Activated B cell treated with CpG ODN at 0.5 μM for 24 hours (primary cell): ENCODE measurements around the gene DEPP1. TPM values are rescaled to one million over a fixed set of nuclear protein-coding genes. Genes with fewer than 3 reads are reported as not detected.

Experiments used
- ATAC-seq: fragments of 200-7000 bp; cut with Tn5 transposase; one replicate; pipeline ENCODE4 v1.10.0; 2021; ENCODE audit warnings: low read depth, mild to moderate bottlenecking, moderate library complexity
- CTCF ChIA-PET: fragments of 350-600 bp; sonication (Branson Sonifier 250); formaldehyde crosslinking; loops from one replicate; lab custom pipeline; 2021; ENCODE audit warnings: antibody characterized with exemption; lab: Charles Lee
- POLR2A ChIA-PET: fragments of 350-600 bp; sonication (Branson Sonifier 250); formaldehyde crosslinking; loops from one replicate; lab custom pipeline; 2021; ENCODE audit warnings: antibody characterized with exemption; lab: Charles Lee
- DNase-seq: peaks from one replicate; pipeline ENCODE4 v3.0.0; 2022
- H3K27ac Mint-ChIP-seq: one replicate; pipeline ENCODE4 v1.8.0; 2020; ENCODE audit warnings: mixed read lengths
- H3K27me3 Mint-ChIP-seq: one replicate; pipeline ENCODE4 v1.8.0; 2021; ENCODE audit warnings: mixed read lengths
- H3K36me3 Mint-ChIP-seq: one replicate; pipeline ENCODE4 v1.8.0; 2021; ENCODE audit warnings: low read depth, mixed read lengths
- H3K4me1 Mint-ChIP-seq: one replicate; pipeline ENCODE4 v1.8.0; 2021; ENCODE audit warnings: mixed read lengths
- H3K4me3 Mint-ChIP-seq: one replicate; pipeline ENCODE4 v1.8.0; 2020; ENCODE audit warnings: mild to moderate bottlenecking, mixed read lengths
- H3K9me3 Mint-ChIP-seq: one replicate; pipeline ENCODE4 v1.8.0; 2020; ENCODE audit warnings: mixed read lengths
- intact Hi-C: fragments of 100-400 bp; cut with micrococcal nuclease; formaldehyde crosslinking; loops from one replicate; pipeline ENCODE4 v1.15.1; 2024
- total RNA-seq: library from RNA; stranded (reverse); gene quantifications from 2 replicates; pipeline ENCODE4 v1.2.3, GENCODE V29; 2022
- TF ChIP-seq, protein P1 (sequence below): fragments of 200-600 bp; IDR thresholded peaks from one replicate; pipeline ENCODE4 v1.8.0; 2022; ENCODE audit warnings: antibody characterized with exemption, mild to moderate bottlenecking

DEPP1 gene
- total RNA-seq, 1 donor from 2014 or later, result 0.11 TPM

DNA sequence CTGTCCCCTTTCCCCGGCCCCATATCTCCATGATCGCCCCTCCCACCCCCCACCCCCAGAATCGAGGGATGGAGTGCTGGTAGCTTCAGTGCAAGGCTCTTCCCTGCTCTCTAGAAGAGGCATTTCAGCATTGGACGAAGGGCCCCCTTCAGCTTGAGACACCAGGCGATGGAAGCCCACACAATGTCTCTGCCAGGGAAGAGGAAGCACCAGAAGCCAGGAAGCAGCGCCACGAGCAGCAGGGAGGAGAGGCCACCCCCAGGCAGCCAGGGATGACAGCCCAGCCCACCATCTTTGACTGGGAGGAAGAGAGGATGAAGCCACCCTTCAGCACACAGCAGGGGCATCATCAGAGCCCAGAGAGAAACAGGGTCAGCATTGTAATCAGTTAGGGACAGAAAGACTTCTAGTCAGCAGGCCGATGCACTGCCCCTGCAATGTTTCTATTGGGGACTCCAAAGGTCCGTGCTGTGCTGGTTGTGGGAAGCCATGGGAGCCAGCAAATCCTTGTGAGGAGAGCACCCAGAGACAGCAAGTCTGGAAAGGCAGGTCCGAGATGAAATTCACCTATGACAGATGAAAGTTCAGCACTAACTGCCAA is 51.8 kb downstream of the DEPP1 start:
- intact Hi-C loops, result no loop called here
- no peak for ATAC-seq
- Mint-ChIP-seq H3K9me3 (no peaks in the 10 kb centered on the region), H3K4me3 (no peak overlapping the region), H3K27me3 (no peaks in the 10 kb centered on the region), H3K36me3 (no peaks in the 10 kb centered on the region), H3K27ac (no peak overlapping the region), H3K4me1 (no peaks in the 10 kb centered on the region)
- CTCF ChIA-PET, result no interaction called here
- POLR2A ChIA-PET, result no interaction called here
- TF ChIP-seq, protein P1, sequence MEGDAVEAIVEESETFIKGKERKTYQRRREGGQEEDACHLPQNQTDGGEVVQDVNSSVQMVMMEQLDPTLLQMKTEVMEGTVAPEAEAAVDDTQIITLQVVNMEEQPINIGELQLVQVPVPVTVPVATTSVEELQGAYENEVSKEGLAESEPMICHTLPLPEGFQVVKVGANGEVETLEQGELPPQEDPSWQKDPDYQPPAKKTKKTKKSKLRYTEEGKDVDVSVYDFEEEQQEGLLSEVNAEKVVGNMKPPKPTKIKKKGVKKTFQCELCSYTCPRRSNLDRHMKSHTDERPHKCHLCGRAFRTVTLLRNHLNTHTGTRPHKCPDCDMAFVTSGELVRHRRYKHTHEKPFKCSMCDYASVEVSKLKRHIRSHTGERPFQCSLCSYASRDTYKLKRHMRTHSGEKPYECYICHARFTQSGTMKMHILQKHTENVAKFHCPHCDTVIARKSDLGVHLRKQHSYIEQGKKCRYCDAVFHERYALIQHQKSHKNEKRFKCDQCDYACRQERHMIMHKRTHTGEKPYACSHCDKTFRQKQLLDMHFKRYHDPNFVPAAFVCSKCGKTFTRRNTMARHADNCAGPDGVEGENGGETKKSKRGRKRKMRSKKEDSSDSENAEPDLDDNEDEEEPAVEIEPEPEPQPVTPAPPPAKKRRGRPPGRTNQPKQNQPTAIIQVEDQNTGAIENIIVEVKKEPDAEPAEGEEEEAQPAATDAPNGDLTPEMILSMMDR, result no peak
- no peak for DNase-seq

Other genes with a start within 250 kb of the DEPP1 start
- gene TMEM72, start 67.5 kb downstream of the DEPP1 start, total RNA-seq, result not detected in 2 replicates
- gene RASSF4, start 19.0 kb downstream of the DEPP1 start, total RNA-seq, result 2.0 and 2.5 TPM in 2 replicates
- 34.2 and 37.5 TPM in 2 replicates for gene ZNF22, start 22.1 kb upstream of the DEPP1 start, total RNA-seq